Panc1 (cell line): ENCODE results near the gene KDM2A.

Experiments used
- POLR2AphosphoS5 ChIP-seq: IDR thresholded peaks from 2 replicates; pipeline ENCODE4 v1.6.1; 2012; ENCODE audit warnings: mild to moderate bottlenecking, low read depth, low read length, moderate library complexity
- SIN3A ChIP-seq: IDR thresholded peaks from 2 replicates; pipeline ENCODE4 v1.6.1; 2012; ENCODE audit warnings: low read depth, mild to moderate bottlenecking, low read length, moderate library complexity, borderline replicate concordance; ENCODE audit not compliant: insufficient read depth
- TF ChIP-seq, protein P1 (sequence below): fragments of 450-650 bp; IDR thresholded peaks from 2 replicates; pipeline ENCODE4 v1.5.1; 2017; ENCODE audit warnings: mild to moderate bottlenecking
- TF ChIP-seq, protein P2 (sequence below), 2 experiments: IDR thresholded peaks; 2 replicates each; pipeline ENCODE4 v1.6.1; 2011 to 2012; ENCODE audit warnings: low read depth in 2 of 2, control low read depth in 1 of 2, low read length in 1 of 2, mild to moderate bottlenecking in 1 of 2, moderate library complexity in 1 of 2; ENCODE audit not compliant: insufficient read depth in 1 of 2

DNA sequence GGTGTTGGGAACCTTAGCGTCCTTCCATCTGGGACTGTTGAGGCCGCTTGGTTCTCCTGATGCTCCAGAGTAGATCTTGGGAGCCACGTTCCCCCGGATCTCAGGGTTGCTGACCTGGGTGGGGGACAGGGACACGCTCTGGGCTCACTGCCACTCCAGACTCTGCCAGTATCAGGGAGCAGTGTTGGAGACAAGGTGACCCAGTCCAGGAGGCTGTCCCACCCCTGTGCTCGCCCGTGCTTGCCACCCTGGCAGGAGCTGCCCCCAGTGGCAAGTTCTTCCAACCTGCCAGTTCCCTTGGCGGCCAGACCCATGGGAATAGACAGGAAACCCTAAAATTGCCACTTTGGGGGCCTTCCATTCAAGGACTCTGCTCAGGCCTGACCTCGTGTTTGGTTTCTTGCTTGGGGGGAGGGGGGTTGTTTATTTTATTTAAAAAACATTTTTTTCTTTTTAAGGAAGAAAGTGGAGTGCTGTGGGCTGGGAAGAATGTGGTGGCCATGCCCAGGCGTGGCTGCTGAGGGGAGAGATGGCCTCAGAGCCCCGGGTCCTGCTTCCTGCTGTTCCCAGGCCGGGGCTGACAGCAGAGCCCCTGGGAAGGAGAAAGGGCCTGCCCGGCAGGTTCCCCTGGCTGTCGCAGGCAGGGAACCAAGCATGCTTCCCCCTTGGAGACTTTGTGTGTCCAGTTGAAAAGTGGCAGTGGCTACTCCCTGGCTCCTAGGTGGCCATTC lies 154.4 kb downstream of the KDM2A start:
- TF ChIP-seq, protein P1, sequence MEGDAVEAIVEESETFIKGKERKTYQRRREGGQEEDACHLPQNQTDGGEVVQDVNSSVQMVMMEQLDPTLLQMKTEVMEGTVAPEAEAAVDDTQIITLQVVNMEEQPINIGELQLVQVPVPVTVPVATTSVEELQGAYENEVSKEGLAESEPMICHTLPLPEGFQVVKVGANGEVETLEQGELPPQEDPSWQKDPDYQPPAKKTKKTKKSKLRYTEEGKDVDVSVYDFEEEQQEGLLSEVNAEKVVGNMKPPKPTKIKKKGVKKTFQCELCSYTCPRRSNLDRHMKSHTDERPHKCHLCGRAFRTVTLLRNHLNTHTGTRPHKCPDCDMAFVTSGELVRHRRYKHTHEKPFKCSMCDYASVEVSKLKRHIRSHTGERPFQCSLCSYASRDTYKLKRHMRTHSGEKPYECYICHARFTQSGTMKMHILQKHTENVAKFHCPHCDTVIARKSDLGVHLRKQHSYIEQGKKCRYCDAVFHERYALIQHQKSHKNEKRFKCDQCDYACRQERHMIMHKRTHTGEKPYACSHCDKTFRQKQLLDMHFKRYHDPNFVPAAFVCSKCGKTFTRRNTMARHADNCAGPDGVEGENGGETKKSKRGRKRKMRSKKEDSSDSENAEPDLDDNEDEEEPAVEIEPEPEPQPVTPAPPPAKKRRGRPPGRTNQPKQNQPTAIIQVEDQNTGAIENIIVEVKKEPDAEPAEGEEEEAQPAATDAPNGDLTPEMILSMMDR: no peak; the same call in 1 of the 2 replicates
- TF ChIP-seq POLR2AphosphoS5 (no peak), SIN3A (no peak)
- TF ChIP-seq, protein P2, sequence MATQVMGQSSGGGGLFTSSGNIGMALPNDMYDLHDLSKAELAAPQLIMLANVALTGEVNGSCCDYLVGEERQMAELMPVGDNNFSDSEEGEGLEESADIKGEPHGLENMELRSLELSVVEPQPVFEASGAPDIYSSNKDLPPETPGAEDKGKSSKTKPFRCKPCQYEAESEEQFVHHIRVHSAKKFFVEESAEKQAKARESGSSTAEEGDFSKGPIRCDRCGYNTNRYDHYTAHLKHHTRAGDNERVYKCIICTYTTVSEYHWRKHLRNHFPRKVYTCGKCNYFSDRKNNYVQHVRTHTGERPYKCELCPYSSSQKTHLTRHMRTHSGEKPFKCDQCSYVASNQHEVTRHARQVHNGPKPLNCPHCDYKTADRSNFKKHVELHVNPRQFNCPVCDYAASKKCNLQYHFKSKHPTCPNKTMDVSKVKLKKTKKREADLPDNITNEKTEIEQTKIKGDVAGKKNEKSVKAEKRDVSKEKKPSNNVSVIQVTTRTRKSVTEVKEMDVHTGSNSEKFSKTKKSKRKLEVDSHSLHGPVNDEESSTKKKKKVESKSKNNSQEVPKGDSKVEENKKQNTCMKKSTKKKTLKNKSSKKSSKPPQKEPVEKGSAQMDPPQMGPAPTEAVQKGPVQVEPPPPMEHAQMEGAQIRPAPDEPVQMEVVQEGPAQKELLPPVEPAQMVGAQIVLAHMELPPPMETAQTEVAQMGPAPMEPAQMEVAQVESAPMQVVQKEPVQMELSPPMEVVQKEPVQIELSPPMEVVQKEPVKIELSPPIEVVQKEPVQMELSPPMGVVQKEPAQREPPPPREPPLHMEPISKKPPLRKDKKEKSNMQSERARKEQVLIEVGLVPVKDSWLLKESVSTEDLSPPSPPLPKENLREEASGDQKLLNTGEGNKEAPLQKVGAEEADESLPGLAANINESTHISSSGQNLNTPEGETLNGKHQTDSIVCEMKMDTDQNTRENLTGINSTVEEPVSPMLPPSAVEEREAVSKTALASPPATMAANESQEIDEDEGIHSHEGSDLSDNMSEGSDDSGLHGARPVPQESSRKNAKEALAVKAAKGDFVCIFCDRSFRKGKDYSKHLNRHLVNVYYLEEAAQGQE (IDR thresholded peaks at IDR 0.05; ENCODE audit: insufficient read depth in 1 of 2, low read depth in 2 of 2, low read length in 1 of 2): no peak
